Astrocyte (in vitro differentiated cells and primary cell): ENCODE measurements around the gene SFPQ. TPM values are rescaled to one million over a fixed set of nuclear protein-coding genes. Genes with fewer than 3 reads are reported as not detected.

Experiments
- DNase-seq: peaks from one replicate; pipeline ENCODE4 v3.0.0-alpha.2; 2010; ENCODE audit warnings: low read depth
- FAIRE-seq: peaks from 2 replicates; lab custom pipeline; 2011; peaks lifted over from hg19 to GRCh38; lab: Jason Lieb, UNC
- H2AFZ ChIP-seq: 2 replicates; pipeline ENCODE4 v1.6.0; 2012; ENCODE audit warnings: low read depth, low read length, inconsistent platforms
- H3K27ac ChIP-seq: 2 replicates; pipeline ENCODE4 v1.5.1; 2011; ENCODE audit warnings: low read depth, low read length, inconsistent platforms
- H3K27me3 ChIP-seq: 2 replicates; pipeline ENCODE4 v1.6.0; 2011; ENCODE audit warnings: low read length, inconsistent platforms; ENCODE audit not compliant: insufficient read depth
- H3K36me3 ChIP-seq: 2 replicates; pipeline ENCODE4 v1.5.1; 2011; ENCODE audit warnings: low read length, inconsistent platforms; ENCODE audit not compliant: insufficient read depth
- H3K4me1 ChIP-seq: 2 replicates; pipeline ENCODE4 v1.5.1; 2011; ENCODE audit warnings: low read length, inconsistent platforms; ENCODE audit not compliant: insufficient read depth
- H3K4me2 ChIP-seq: 2 replicates; pipeline ENCODE4 v1.6.0; 2012; ENCODE audit warnings: low read length, inconsistent platforms
- H3K4me3 ChIP-seq: 2 replicates; pipeline ENCODE4 v1.5.1; 2011; ENCODE audit warnings: low read depth, mild to moderate bottlenecking, low read length, inconsistent platforms; ENCODE audit not compliant: insufficient read depth
- H3K79me2 ChIP-seq: 2 replicates; pipeline ENCODE4 v1.6.0; 2012; ENCODE audit warnings: mild to moderate bottlenecking, low read length, inconsistent platforms; ENCODE audit not compliant: insufficient read depth
- H3K9ac ChIP-seq: 2 replicates; pipeline ENCODE4 v1.6.0; 2012; ENCODE audit warnings: mild to moderate bottlenecking, low read length, inconsistent platforms
- H3K9me3 ChIP-seq: 2 replicates; pipeline ENCODE4 v1.5.1; 2012; ENCODE audit warnings: low read depth, mild to moderate bottlenecking, low read length, inconsistent platforms; ENCODE audit not compliant: insufficient read depth
- H4K20me1 ChIP-seq: 2 replicates; pipeline ENCODE4 v1.6.0; 2012; ENCODE audit warnings: low read length, inconsistent platforms; ENCODE audit not compliant: insufficient read depth
- H3K27ac Mint-ChIP-seq: one replicate; pipeline ENCODE4 v1.8.0; 2021; ENCODE audit warnings: mild to moderate bottlenecking, mixed read lengths; ENCODE audit not compliant: unreplicated experiment
- H3K27me3 Mint-ChIP-seq: one replicate; pipeline ENCODE4 v1.8.0; 2021; ENCODE audit warnings: low read depth, mixed read lengths; ENCODE audit not compliant: unreplicated experiment
- H3K36me3 Mint-ChIP-seq: one replicate; pipeline ENCODE4 v1.8.0; 2021; ENCODE audit warnings: low read depth, mixed read lengths; ENCODE audit not compliant: unreplicated experiment
- H3K4me1 Mint-ChIP-seq: one replicate; pipeline ENCODE4 v1.8.0; 2021; ENCODE audit warnings: low read depth, mixed read lengths; ENCODE audit not compliant: unreplicated experiment
- H3K4me3 Mint-ChIP-seq: one replicate; pipeline ENCODE4 v1.8.0; 2021; ENCODE audit warnings: mild to moderate bottlenecking, moderate library complexity, mixed read lengths; ENCODE audit not compliant: unreplicated experiment
- H3K9me3 Mint-ChIP-seq: one replicate; pipeline ENCODE4 v1.8.0; 2021; ENCODE audit warnings: mild to moderate bottlenecking, mixed read lengths; ENCODE audit not compliant: unreplicated experiment
- EZH2 ChIP-seq: IDR thresholded peaks from 2 replicates; pipeline ENCODE4 v1.6.1; 2012; ENCODE audit warnings: mild to moderate bottlenecking, low read length, inconsistent platforms; ENCODE audit not compliant: insufficient read depth
- total RNA-seq: library from RNA; stranded (reverse); gene quantifications from 2 replicates; pipeline ENCODE4 v1.2.1, GENCODE V29; 2021
- TF ChIP-seq, protein P1 (sequence below): IDR thresholded peaks from 2 replicates; pipeline ENCODE4 v1.5.1; 2011; ENCODE audit warnings: low read depth, mild to moderate bottlenecking, inconsistent platforms, low read length, moderate library complexity; ENCODE audit not compliant: insufficient read depth

The SFPQ gene
- total RNA-seq, 1 donor from 2014 or later, result 209 TPM

GRCh38 chr1:35203295-35203694 lies 10.3 kb upstream of the SFPQ start:
- no peaks in the 10 kb centered on the region for H3K79me2 ChIP-seq
- H3K36me3 Mint-ChIP-seq, result no peaks in the 10 kb centered on the region
- DNase-seq, result no peak
- H2AFZ ChIP-seq, result no peak overlapping the region
- H3K4me1 Mint-ChIP-seq, result no peaks in the 10 kb centered on the region
- no peak for TF ChIP-seq EZH2
- TF ChIP-seq, protein P1, sequence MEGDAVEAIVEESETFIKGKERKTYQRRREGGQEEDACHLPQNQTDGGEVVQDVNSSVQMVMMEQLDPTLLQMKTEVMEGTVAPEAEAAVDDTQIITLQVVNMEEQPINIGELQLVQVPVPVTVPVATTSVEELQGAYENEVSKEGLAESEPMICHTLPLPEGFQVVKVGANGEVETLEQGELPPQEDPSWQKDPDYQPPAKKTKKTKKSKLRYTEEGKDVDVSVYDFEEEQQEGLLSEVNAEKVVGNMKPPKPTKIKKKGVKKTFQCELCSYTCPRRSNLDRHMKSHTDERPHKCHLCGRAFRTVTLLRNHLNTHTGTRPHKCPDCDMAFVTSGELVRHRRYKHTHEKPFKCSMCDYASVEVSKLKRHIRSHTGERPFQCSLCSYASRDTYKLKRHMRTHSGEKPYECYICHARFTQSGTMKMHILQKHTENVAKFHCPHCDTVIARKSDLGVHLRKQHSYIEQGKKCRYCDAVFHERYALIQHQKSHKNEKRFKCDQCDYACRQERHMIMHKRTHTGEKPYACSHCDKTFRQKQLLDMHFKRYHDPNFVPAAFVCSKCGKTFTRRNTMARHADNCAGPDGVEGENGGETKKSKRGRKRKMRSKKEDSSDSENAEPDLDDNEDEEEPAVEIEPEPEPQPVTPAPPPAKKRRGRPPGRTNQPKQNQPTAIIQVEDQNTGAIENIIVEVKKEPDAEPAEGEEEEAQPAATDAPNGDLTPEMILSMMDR, result no peak
- no peak overlapping the region for H3K27ac Mint-ChIP-seq
- no peaks in the 10 kb centered on the region for H4K20me1 ChIP-seq
- H3K9me3 Mint-ChIP-seq, result no peaks in the 10 kb centered on the region
- no peak overlapping the region for H3K4me3 ChIP-seq
- no peaks in the 10 kb centered on the region for H3K27me3 Mint-ChIP-seq
- no peak overlapping the region for H3K9ac ChIP-seq
- H3K4me1 ChIP-seq, result peaks cover 5% of the 10 kb centered on the region
- H3K9me3 ChIP-seq, result no peaks in the 10 kb centered on the region
- H3K27me3 ChIP-seq, result no peaks in the 10 kb centered on the region
- H3K36me3 ChIP-seq, result no peaks in the 10 kb centered on the region
- H3K4me2 ChIP-seq, result no peak overlapping the region
- no peak for FAIRE-seq
- H3K4me3 Mint-ChIP-seq, result no peak overlapping the region
- H3K27ac ChIP-seq, result no peak overlapping the region

- FAIRE-seq (peak; percentile 71), DNase-seq (peak; percentile 64)
- Histone ChIP-seq H3K4me1 (peaks cover 5% of the 10 kb centered on the region), H3K4me3 (peak overlapping the region; percentile 40), H4K20me1 (no peaks in the 10 kb centered on the region), H3K9ac (peak overlapping the region; percentile 26), H3K36me3 (no peaks in the 10 kb centered on the region), H3K27ac (no peak overlapping the region), H3K79me2 (no peaks in the 10 kb centered on the region), H3K9me3 (no peaks in the 10 kb centered on the region), H3K27me3 (no peaks in the 10 kb centered on the region), H3K4me2 (peak overlapping the region; percentile 73), H2AFZ (peak overlapping the region; percentile 66)
- Mint-ChIP-seq H3K27ac (no peak overlapping the region), H3K4me3 (peak overlapping the region; percentile 45), H3K36me3 (no peaks in the 10 kb centered on the region), H3K27me3 (no peaks in the 10 kb centered on the region), H3K9me3 (no peaks in the 10 kb centered on the region), H3K4me1 (no peaks in the 10 kb centered on the region)
- TF ChIP-seq, protein P1, result peak; percentile 95
- no peak for TF ChIP-seq EZH2
Measured at GRCh38 chr1:35202048-35202719, 9.2 kb upstream of the SFPQ start.

DNA sequence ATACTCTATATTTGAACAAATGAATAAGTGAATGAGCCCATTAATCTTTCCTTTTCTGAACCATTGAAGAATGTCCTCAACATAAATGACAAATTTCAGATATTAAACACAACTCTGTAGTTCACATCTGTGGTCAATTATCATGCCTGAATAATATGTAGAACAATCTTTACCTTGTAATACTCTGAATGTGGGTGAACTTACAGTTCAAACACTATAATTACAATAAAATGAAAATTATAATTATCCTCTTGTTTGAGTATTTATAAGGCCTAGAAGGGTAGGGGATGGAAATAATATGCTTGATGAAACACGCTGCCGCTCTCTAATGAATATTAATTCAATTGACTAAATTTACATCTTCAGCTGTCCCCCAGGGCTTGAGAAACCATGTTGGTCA lies 8.7 kb upstream of the SFPQ start:
- no peaks in the 10 kb centered on the region for H3K36me3 Mint-ChIP-seq
- H3K4me1 Mint-ChIP-seq, result no peaks in the 10 kb centered on the region
- H3K4me3 Mint-ChIP-seq, result no peak overlapping the region
- no peaks in the 10 kb centered on the region for H3K27me3 Mint-ChIP-seq
- Histone ChIP-seq H3K9ac (no peak overlapping the region), H2AFZ (peak overlapping the region; percentile 66), H3K36me3 (no peaks in the 10 kb centered on the region), H3K4me3 (no peak overlapping the region), H3K9me3 (no peaks in the 10 kb centered on the region), H3K27me3 (no peaks in the 10 kb centered on the region), H3K4me1 (peaks cover 5% of the 10 kb centered on the region), H3K27ac (no peak overlapping the region), H3K79me2 (no peaks in the 10 kb centered on the region), H4K20me1 (no peaks in the 10 kb centered on the region), H3K4me2 (no peak overlapping the region)
- TF ChIP-seq, protein P1, result no peak
- TF ChIP-seq EZH2, result no peak
- no peaks in the 10 kb centered on the region for H3K9me3 Mint-ChIP-seq
- no peak for DNase-seq
- FAIRE-seq, result no peak
- H3K27ac Mint-ChIP-seq, result no peak overlapping the region
